ENCODE data around the gene PDIA5.
A peak's percentile ranks its signal among the peaks of the same experiment; 100 is the strongest.

Gene PDIA5

GRCh38 chr3:123126653-123127052 is 59.8 kb downstream of the PDIA5 start:
- TF ChIP-seq POLR2AphosphoS5 (IDR thresholded peaks at IDR 0.05; ENCODE audit: borderline replicate concordance, low read depth, low read length), result no peak
- TF ChIP-seq FOXP2 (optimal IDR thresholded peaks at IDR 0.05; ENCODE audit: control extremely low read depth, extremely low read length, insufficient read depth), result no peak
- TF ChIP-seq EZH2 (IDR thresholded peaks at IDR 0.05), result no peak
- Histone ChIP-seq H3K4me3 (no peak overlapping the region), H3K9ac (ENCODE audit: insufficient read length) (no peak overlapping the region), H3K36me3 (ENCODE audit: insufficient read depth, low read length) (peaks cover 93% of the 10 kb centered on the region), H3K27ac (no peak overlapping the region), H3K9me3 (ENCODE audit: low read depth, low read length) (no peaks in the 10 kb centered on the region)
- DNase-seq (ENCODE audit: low read depth, low spot score), result no peak

- no peak for DNase-seq (ENCODE audit: low read depth, low spot score)
- no peak overlapping the region for H3K27ac ChIP-seq
- H3K36me3 ChIP-seq (ENCODE audit: insufficient read depth, low read length), result peaks cover 91% of the 10 kb centered on the region
- TF ChIP-seq EZH2 (IDR thresholded peaks at IDR 0.05) (no peak), FOXP2 (optimal IDR thresholded peaks at IDR 0.05; ENCODE audit: control extremely low read depth, extremely low read length, insufficient read depth) (no peak), POLR2AphosphoS5 (IDR thresholded peaks at IDR 0.05; ENCODE audit: borderline replicate concordance, low read depth, low read length) (no peak)
- no peaks in the 10 kb centered on the region for H3K9me3 ChIP-seq (ENCODE audit: low read depth, low read length)
- H3K4me3 ChIP-seq, result no peak overlapping the region
- no peak overlapping the region for H3K9ac ChIP-seq (ENCODE audit: insufficient read length)
Measured at GRCh38 chr3:123129092-123129491, 62.3 kb downstream of the PDIA5 start.

GRCh38 chr3:123129532-123129931 is 62.7 kb downstream of the PDIA5 start:
- Histone ChIP-seq H3K9ac (ENCODE audit: insufficient read length) (no peak overlapping the region), H3K4me3 (no peak overlapping the region), H3K36me3 (ENCODE audit: insufficient read depth, low read length) (peaks cover 91% of the 10 kb centered on the region), H3K27ac (no peak overlapping the region), H3K9me3 (ENCODE audit: low read depth, low read length) (no peaks in the 10 kb centered on the region)
- no peak for TF ChIP-seq FOXP2 (optimal IDR thresholded peaks at IDR 0.05; ENCODE audit: control extremely low read depth, extremely low read length, insufficient read depth)
- no peak for DNase-seq (ENCODE audit: low read depth, low spot score)

GRCh38 chr3:123130079-123130750 is 63.4 kb downstream of the PDIA5 start:
- Histone ChIP-seq H3K9ac (ENCODE audit: insufficient read length) (no peak overlapping the region), H3K9me3 (ENCODE audit: low read depth, low read length) (no peaks in the 10 kb centered on the region), H3K4me3 (no peak overlapping the region), H3K27ac (no peak overlapping the region), H3K36me3 (ENCODE audit: insufficient read depth, low read length) (peaks cover 91% of the 10 kb centered on the region)
- no peak for DNase-seq (ENCODE audit: low read depth, low spot score)
- TF ChIP-seq POLR2AphosphoS5 (IDR thresholded peaks at IDR 0.05; ENCODE audit: borderline replicate concordance, low read depth, low read length) (no peak), FOXP2 (optimal IDR thresholded peaks at IDR 0.05; ENCODE audit: control extremely low read depth, extremely low read length, insufficient read depth) (no peak), EZH2 (IDR thresholded peaks at IDR 0.05) (no peak)

GRCh38 chr3:123134671-123135070 is 67.8 kb downstream of the PDIA5 start:
- Histone ChIP-seq H3K36me3 (ENCODE audit: insufficient read depth, low read length) (peaks cover 69% of the 10 kb centered on the region), H3K9ac (ENCODE audit: insufficient read length) (no peak overlapping the region), H3K4me3 (no peak overlapping the region), H3K27ac (no peak overlapping the region), H3K9me3 (ENCODE audit: low read depth, low read length) (no peaks in the 10 kb centered on the region)
- no peak for TF ChIP-seq FOXP2 (optimal IDR thresholded peaks at IDR 0.05; ENCODE audit: control extremely low read depth, extremely low read length, insufficient read depth)
- no peak for TF ChIP-seq POLR2AphosphoS5 (IDR thresholded peaks at IDR 0.05; ENCODE audit: borderline replicate concordance, low read depth, low read length)
- TF ChIP-seq EZH2 (IDR thresholded peaks at IDR 0.05), result no peak
- no peak for DNase-seq (ENCODE audit: low read depth, low spot score)

- TF ChIP-seq FOXP2 (optimal IDR thresholded peaks at IDR 0.05; ENCODE audit: control extremely low read depth, extremely low read length, insufficient read depth) (no peak), EZH2 (IDR thresholded peaks at IDR 0.05) (no peak), POLR2AphosphoS5 (IDR thresholded peaks at IDR 0.05; ENCODE audit: borderline replicate concordance, low read depth, low read length) (no peak)
- Histone ChIP-seq H3K4me3 (no peak overlapping the region), H3K36me3 (ENCODE audit: insufficient read depth, low read length) (peaks cover 68% of the 10 kb centered on the region), H3K27ac (peak overlapping the region; percentile 83), H3K9me3 (ENCODE audit: low read depth, low read length) (no peaks in the 10 kb centered on the region), H3K9ac (ENCODE audit: insufficient read length) (no peak overlapping the region)
- DNase-seq (ENCODE audit: low read depth, low spot score), result no peak
Measured at GRCh38 chr3:123137001-123137400, 70.2 kb downstream of the PDIA5 start.

- H3K36me3 ChIP-seq (ENCODE audit: insufficient read depth, low read length), result peaks cover 58% of the 10 kb centered on the region
- H3K9me3 ChIP-seq (ENCODE audit: low read depth, low read length), result no peaks in the 10 kb centered on the region
Measured at GRCh38 chr3:123138839-123139444, 72.1 kb downstream of the PDIA5 start.

GRCh38 chr3:123139522-123139921 is 72.7 kb downstream of the PDIA5 start:
- H3K9ac ChIP-seq (ENCODE audit: insufficient read length), result no peak overlapping the region
- no peak overlapping the region for H3K4me3 ChIP-seq
- TF ChIP-seq FOXP2 (optimal IDR thresholded peaks at IDR 0.05; ENCODE audit: control extremely low read depth, extremely low read length, insufficient read depth) (no peak), EZH2 (IDR thresholded peaks at IDR 0.05) (no peak), POLR2AphosphoS5 (IDR thresholded peaks at IDR 0.05; ENCODE audit: borderline replicate concordance, low read depth, low read length) (no peak)
- H3K27ac ChIP-seq, result peak overlapping the region; percentile 83
- H3K36me3 ChIP-seq (ENCODE audit: insufficient read depth, low read length), result peaks cover 55% of the 10 kb centered on the region
- no peak for DNase-seq (ENCODE audit: low read depth, low spot score)
- H3K9me3 ChIP-seq (ENCODE audit: low read depth, low read length), result no peaks in the 10 kb centered on the region

More at GRCh38 chr3:123138839-123139444, 72.1 kb downstream of the PDIA5 start:
- TF ChIP-seq FOXP2 (optimal IDR thresholded peaks at IDR 0.05; ENCODE audit: control extremely low read depth, extremely low read length, insufficient read depth) (peak; percentile 65), POLR2AphosphoS5 (IDR thresholded peaks at IDR 0.05; ENCODE audit: borderline replicate concordance, low read depth, low read length) (0 out of 2 replicates have a peak, but pooled peaks have one; percentile 68), EZH2 (IDR thresholded peaks at IDR 0.05) (no peak)
- Histone ChIP-seq H3K9ac (ENCODE audit: insufficient read length) (no peak overlapping the region), H3K4me3 (peak overlapping the region; percentile 2; the same call in 1 of the 2 replicates), H3K27ac (peak overlapping the region; percentile 83)
- peak; percentile 97 for DNase-seq (ENCODE audit: low read depth, low spot score)

Data from SK-N-MC (cell line).